Gastrocnemius medialis (tissue), 4 donors: ENCODE results near the gene FAM153A. TPM values are rescaled to one million over a fixed set of nuclear protein-coding genes. Genes with fewer than 3 reads are reported as not detected.

Experiments used
- total RNA-seq, 4 donors: library from RNA; depleted of rRNA; stranded (reverse); fragments of >200 nt; gene quantifications; one replicate each; pipeline versions ENCODE4 v1.1.0 to v1.2.3, GENCODE V29; 2016

Gene FAM153A
- total RNA-seq, 4 donors from 2014 or later: 0.61 TPM; not detected in 3

Other genes starting within 250 kb of the FAM153A start
- 10 to 100 TPM; 13.2 to 21.3 (median 16.6) TPM for gene FAM193B, start 228.3 kb downstream of the FAM153A start, total RNA-seq
- gene TMED9, start 190.7 kb downstream of the FAM153A start, total RNA-seq: 10 to 100 TPM; 24.3 to 67.2 (median 37.3) TPM
- gene B4GALT7, start 182.8 kb downstream of the FAM153A start, total RNA-seq: 10 to 100 TPM; 11.9 to 24.8 (median 16.2) TPM
- gene PROP1, start 213.3 kb upstream of the FAM153A start, total RNA-seq: not detected